Colonic mucosa (tissue), 4 donors: ENCODE results near the gene TRMT112. TPM values are rescaled to one million over a fixed set of nuclear protein-coding genes. Genes with fewer than 3 reads are reported as not detected.
A peak's percentile ranks its signal among the peaks of the same experiment; 100 is the strongest.

Experiments
- DNase-seq: peaks from one replicate; pipeline ENCODE4 v3.0.0-alpha.2; 2020
- H3K27ac ChIP-seq: fragments of 200-600 bp; one replicate; pipeline ENCODE4 v1.8.0; 2021
- H3K27me3 ChIP-seq: fragments of 200-600 bp; one replicate; pipeline ENCODE4 v1.8.0; 2021
- H3K36me3 ChIP-seq: fragments of 200-600 bp; one replicate; pipeline ENCODE4 v1.8.0; 2021
- H3K4me1 ChIP-seq: fragments of 200-600 bp; one replicate; pipeline ENCODE4 v1.8.0; 2021; ENCODE audit warnings: mild to moderate bottlenecking
- H3K4me3 ChIP-seq: fragments of 200-600 bp; one replicate; pipeline ENCODE4 v1.8.0; 2021
- H3K9ac ChIP-seq, 2 donors: one replicate each; pipeline ENCODE4 v1.7.0; 2013; ENCODE audit warnings: control low read depth in 2 of 2, low read depth in 2 of 2, low read length in 2 of 2
- H3K9me3 ChIP-seq: fragments of 200-600 bp; one replicate; pipeline ENCODE4 v1.8.0; 2021
- intact Hi-C: fragments of 100-400 bp; cut with DNase I; formaldehyde crosslinking; loops from one replicate; pipeline ENCODE4 v1.14.1; 2022
- total RNA-seq, 2 donors: library from RNA; stranded (reverse); fragmentation: NEBNext Ultra II Directional in 1 of 2; extraction: Animal tissue kit (Norgen Biotek cat#: 25700) in 1 of 2; gene quantifications; one replicate each; pipeline ENCODE4 v1.2.1, GENCODE V29; 2021
- TF ChIP-seq, protein P1 (sequence below): fragments of 200-600 bp; IDR thresholded peaks from one replicate; pipeline ENCODE4 v1.8.0; 2022; ENCODE audit warnings: antibody characterized with exemption, mild to moderate bottlenecking
- donor health status: healthy.
- donor health status: DM: no; HTN: no; CAD: no.
- donor health status: DM: no; HTN: no; CAD: no.

The TRMT112 gene
- total RNA-seq, 2 donors from 2014 or later, result 75.9 to 184 TPM

DNA sequence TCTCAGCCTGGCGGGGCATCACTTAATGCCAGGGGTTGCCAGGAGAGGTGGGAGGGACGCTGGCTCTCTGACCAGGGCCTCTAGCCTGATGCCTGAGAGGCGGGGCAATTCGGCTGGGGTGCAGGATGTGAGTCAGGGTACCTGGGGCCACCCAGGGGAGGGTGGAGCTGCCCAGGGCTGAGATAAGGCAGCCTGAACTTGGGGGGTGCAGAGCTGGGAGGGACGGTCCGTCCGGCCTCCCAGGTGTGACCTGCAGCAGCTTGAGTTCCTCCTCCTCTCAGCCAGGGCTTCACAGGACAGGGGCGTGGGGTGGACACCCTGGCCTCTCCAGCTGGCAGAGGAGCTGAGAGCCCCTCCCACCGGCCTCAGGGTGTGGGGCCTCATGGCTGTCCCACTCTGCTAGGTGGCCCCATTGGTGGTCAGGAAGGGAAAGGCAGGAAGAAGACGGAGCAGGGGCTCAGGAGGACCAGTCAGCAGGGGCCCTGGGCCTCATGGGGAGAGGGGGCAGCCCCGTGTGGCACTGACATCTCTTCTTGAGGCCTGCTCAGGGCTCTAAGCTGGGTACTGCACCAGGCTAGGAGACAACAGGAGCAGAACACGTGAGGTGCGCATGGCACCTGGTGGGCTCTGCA is 40.7 kb upstream of the TRMT112 start:
- TF ChIP-seq, protein P1, sequence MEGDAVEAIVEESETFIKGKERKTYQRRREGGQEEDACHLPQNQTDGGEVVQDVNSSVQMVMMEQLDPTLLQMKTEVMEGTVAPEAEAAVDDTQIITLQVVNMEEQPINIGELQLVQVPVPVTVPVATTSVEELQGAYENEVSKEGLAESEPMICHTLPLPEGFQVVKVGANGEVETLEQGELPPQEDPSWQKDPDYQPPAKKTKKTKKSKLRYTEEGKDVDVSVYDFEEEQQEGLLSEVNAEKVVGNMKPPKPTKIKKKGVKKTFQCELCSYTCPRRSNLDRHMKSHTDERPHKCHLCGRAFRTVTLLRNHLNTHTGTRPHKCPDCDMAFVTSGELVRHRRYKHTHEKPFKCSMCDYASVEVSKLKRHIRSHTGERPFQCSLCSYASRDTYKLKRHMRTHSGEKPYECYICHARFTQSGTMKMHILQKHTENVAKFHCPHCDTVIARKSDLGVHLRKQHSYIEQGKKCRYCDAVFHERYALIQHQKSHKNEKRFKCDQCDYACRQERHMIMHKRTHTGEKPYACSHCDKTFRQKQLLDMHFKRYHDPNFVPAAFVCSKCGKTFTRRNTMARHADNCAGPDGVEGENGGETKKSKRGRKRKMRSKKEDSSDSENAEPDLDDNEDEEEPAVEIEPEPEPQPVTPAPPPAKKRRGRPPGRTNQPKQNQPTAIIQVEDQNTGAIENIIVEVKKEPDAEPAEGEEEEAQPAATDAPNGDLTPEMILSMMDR, result no peak
- H3K36me3 ChIP-seq, result no peaks in the 10 kb centered on the region
- peak overlapping the region; percentile 75 for H3K27ac ChIP-seq
- H3K4me3 ChIP-seq, result peak overlapping the region; percentile 93
- peak; percentile 44 for DNase-seq
- intact Hi-C loops, result loop anchor here (5.0 kb wide), 1 partner anchor 41 kb away; the partner anchor contains the start of genes PRDX5 and TRMT112
- no peaks in the 10 kb centered on the region for H3K9me3 ChIP-seq
- peak overlapping the region; percentile 97 to 99 for H3K9ac ChIP-seq
- no peaks in the 10 kb centered on the region for H3K27me3 ChIP-seq
- peaks cover 23% of the 10 kb centered on the region for H3K4me1 ChIP-seq

DNA sequence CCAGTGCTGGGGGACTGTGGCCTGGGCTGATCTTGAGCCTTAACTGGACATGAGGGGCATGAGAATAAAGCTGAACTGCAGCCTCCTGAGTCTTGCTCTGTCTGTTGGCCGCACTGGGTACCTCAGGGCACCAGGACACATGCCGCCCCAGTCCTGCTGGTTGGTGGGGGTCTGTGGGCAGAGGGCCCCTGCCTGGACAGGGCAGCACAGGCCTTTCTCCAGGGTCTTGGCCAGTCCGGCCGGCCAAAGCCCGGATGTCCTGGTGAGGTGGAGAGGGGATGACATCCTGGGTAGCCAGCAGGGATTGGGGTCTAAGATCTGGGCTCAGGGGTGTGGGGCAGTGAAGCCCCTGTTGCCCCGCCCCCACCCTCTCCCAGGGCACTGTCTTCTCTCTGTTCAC is 40.1 kb upstream of the TRMT112 start:
- Histone ChIP-seq H3K27ac (no peak overlapping the region), H3K36me3 (no peaks in the 10 kb centered on the region), H3K4me3 (no peak overlapping the region), H3K4me1 (peaks cover 23% of the 10 kb centered on the region), H3K9me3 (no peaks in the 10 kb centered on the region), H3K27me3 (no peaks in the 10 kb centered on the region), H3K9ac (peak overlapping the region; percentile 97 to 99)
- TF ChIP-seq, protein P1, result no peak
- intact Hi-C loops, result loop anchor here (5.0 kb wide), 1 partner anchor 40 kb away; the partner anchor contains the start of genes PRDX5 and TRMT112
- no peak for DNase-seq

GRCh38 chr11:64356498-64357411 is 39.4 kb upstream of the TRMT112 start:
- DNase-seq, result no peak

GRCh38 chr11:64355078-64355940 is 38.0 kb upstream of the TRMT112 start:
- peak overlapping the region; percentile 44 to 86 for H3K9ac ChIP-seq
- no peaks in the 10 kb centered on the region for H3K9me3 ChIP-seq
- no peaks in the 10 kb centered on the region for H3K36me3 ChIP-seq
- intact Hi-C loops, result loop anchor here (5.0 kb wide), 1 partner anchor 38 kb away; the partner anchor contains the start of genes PRDX5 and TRMT112
- no peak overlapping the region for H3K27ac ChIP-seq
- no peaks in the 10 kb centered on the region for H3K27me3 ChIP-seq
- peak; percentile 77 for DNase-seq
- TF ChIP-seq, protein P1, result peak; percentile 66
- peak overlapping the region; percentile 9 for H3K4me3 ChIP-seq
- H3K4me1 ChIP-seq, result peaks cover 23% of the 10 kb centered on the region

More at GRCh38 chr11:64356498-64357411, 39.4 kb upstream of the TRMT112 start:
- Histone ChIP-seq H3K4me3 (no peak overlapping the region), H3K9ac (peak overlapping the region in 1 of 2 donors; percentile 97), H3K4me1 (peaks cover 23% of the 10 kb centered on the region), H3K27me3 (no peaks in the 10 kb centered on the region), H3K36me3 (no peaks in the 10 kb centered on the region), H3K9me3 (no peaks in the 10 kb centered on the region), H3K27ac (no peak overlapping the region)
- TF ChIP-seq, protein P1, result peak; percentile 21
- intact Hi-C loops, result loop anchor here (5.0 kb wide), 1 partner anchor 39 kb away; the partner anchor contains the start of genes PRDX5 and TRMT112
